Endothelial cell of umbilical vein (primary cell): ENCODE measurements around the gene ALDH4A1. TPM values are rescaled to one million over a fixed set of nuclear protein-coding genes. Genes with fewer than 3 reads are reported as not detected.

ENCODE experiments used
- BruUV-seq: library from RNA; stranded (reverse); fragments of 400-500 nt; replicated peaks from 2 replicates; lab custom pipeline; 2021; lab: Mats Ljungman, UMichigan
- CTCF ChIA-PET: fragments of 300-600, 350-600 bp; sonication (Branson Sonifier 250); formaldehyde crosslinking; loops from one replicate; lab custom pipeline; 2021; ENCODE audit warnings: antibody characterized with exemption, inconsistent platforms; lab: Charles Lee
- POLR2A ChIA-PET: fragments of 300-600, 350-600 bp; sonication (Branson Sonifier 250); formaldehyde crosslinking; loops from one replicate; lab custom pipeline; 2021; ENCODE audit warnings: antibody characterized with exemption, inconsistent platforms; lab: Charles Lee
- DNase-seq: peaks from one replicate; pipeline ENCODE4 v3.0.0-alpha.2; 2011; ENCODE audit warnings: low read depth, low spot score
- FAIRE-seq: peaks from 2 replicates; lab custom pipeline; 2011; peaks lifted over from hg19 to GRCh38; lab: Jason Lieb, UNC
- H2AFZ ChIP-seq: 2 replicates; pipeline ENCODE4 v1.6.0; 2012; ENCODE audit warnings: low read depth, low read length, control low read depth, inconsistent platforms
- H3K27ac ChIP-seq: 2 replicates; pipeline ENCODE4 v1.5.1; 2011; ENCODE audit warnings: low read depth, mild to moderate bottlenecking, control low read depth, low read length, moderate library complexity; ENCODE audit not compliant: insufficient read depth
- H3K27me3 ChIP-seq, 2 experiments: 2 replicates each; pipeline versions ENCODE4 v1.6.0 to v1.6.1; 2011; ENCODE audit warnings: low read length in 2 of 2, mixed read lengths in 1 of 2; ENCODE audit not compliant: control insufficient read depth in 2 of 2, insufficient read depth in 2 of 2
- H3K36me3 ChIP-seq, 2 experiments: 2 replicates in 1 of 2; 3 replicates in 1 of 2; pipeline ENCODE4 v1.5.1; 2011; ENCODE audit warnings: low read length in 2 of 2, mild to moderate bottlenecking in 1 of 2, moderate library complexity in 1 of 2; ENCODE audit not compliant: control insufficient read depth in 2 of 2, insufficient read depth in 2 of 2; ENCODE audit errors: extremely low read depth in 1 of 2
- H3K4me1 ChIP-seq: 3 replicates; pipeline ENCODE4 v1.5.1; 2011; ENCODE audit warnings: mild to moderate bottlenecking, low read length; ENCODE audit not compliant: control insufficient read depth, insufficient read depth; ENCODE audit errors: extremely low read depth
- H3K4me2 ChIP-seq: 2 replicates; pipeline ENCODE4 v1.6.1; 2011; ENCODE audit warnings: low read length, control low read depth, mixed read lengths; ENCODE audit not compliant: insufficient read depth
- H3K4me3 ChIP-seq, 3 experiments: fragments of 200-600 bp in 1 of 3; sonication (generic), shearing (Covaris generic) in 1 of 3; replicated peaks in 1 of 3; 2 replicates each; pipeline ENCODE4 v1.5.1; 2011 to 2016; ENCODE audit warnings: control low read depth in 3 of 3, low read length in 3 of 3, mild to moderate bottlenecking in 2 of 3, inconsistent platforms in 1 of 3, low read depth in 1 of 3, moderate library complexity in 1 of 3; ENCODE audit not compliant: insufficient read depth in 1 of 3
- H3K79me2 ChIP-seq: 2 replicates; pipeline ENCODE4 v1.6.0; 2012; ENCODE audit warnings: low read length, inconsistent platforms; ENCODE audit not compliant: control insufficient read depth, insufficient read depth
- H3K9ac ChIP-seq: replicated peaks from 2 replicates; pipeline ENCODE3; 2011; ENCODE audit warnings: low read length, control low read depth; ENCODE audit not compliant: insufficient read depth; ENCODE audit errors: extremely low read depth
- H3K9me1 ChIP-seq: replicated peaks from 3 replicates; pipeline ENCODE4 v1.6.0; 2011; ENCODE audit warnings: mild to moderate bottlenecking, low read length; ENCODE audit not compliant: control insufficient read depth, insufficient read depth; ENCODE audit errors: extremely low read depth
- H3K9me3 ChIP-seq: replicated peaks from 2 replicates; pipeline ENCODE4 v1.5.1; 2012; ENCODE audit warnings: low read length, inconsistent platforms; ENCODE audit not compliant: control insufficient read depth, insufficient read depth
- H4K20me1 ChIP-seq: replicated peaks from 2 replicates; pipeline ENCODE3; 2011; ENCODE audit warnings: mild to moderate bottlenecking, low read length; ENCODE audit not compliant: control insufficient read depth, insufficient read depth; ENCODE audit errors: extremely low read depth
- CTCF ChIP-seq, 2 donors: IDR thresholded peaks; 1 replicate in 1 of 2; 2 replicates in 1 of 2; pipeline ENCODE4 v1.5.1; 2011; ENCODE audit warnings: low read length in 2 of 2, mild to moderate bottlenecking in 2 of 2, moderate library complexity in 2 of 2, control low read depth in 1 of 2, inconsistent platforms in 1 of 2, low read depth in 1 of 2; ENCODE audit not compliant: insufficient read depth in 1 of 2; ENCODE audit errors: extremely low read depth in 1 of 2
- EZH2 ChIP-seq: IDR thresholded peaks from 2 replicates; pipeline ENCODE4 v1.6.1; 2012; ENCODE audit warnings: borderline replicate concordance, low read depth, mild to moderate bottlenecking, moderate library complexity, low read length, inconsistent platforms; ENCODE audit not compliant: severe bottlenecking
- FOS ChIP-seq: IDR thresholded peaks from 2 replicates; pipeline ENCODE4 v1.6.1; 2011; ENCODE audit warnings: mild to moderate bottlenecking, low read length, moderate library complexity, borderline replicate concordance; ENCODE audit not compliant: insufficient read depth
- GATA2 ChIP-seq: IDR thresholded peaks from 2 replicates; pipeline ENCODE4 v1.7.0; 2011; ENCODE audit warnings: low read depth, mild to moderate bottlenecking, moderate library complexity, mixed read lengths, low read length; ENCODE audit not compliant: insufficient read length, insufficient read depth
- JUN ChIP-seq: IDR thresholded peaks from 2 replicates; pipeline ENCODE4 v1.6.1; 2011; ENCODE audit warnings: borderline replicate concordance, low read depth; ENCODE audit not compliant: insufficient read length, insufficient read depth
- MAX ChIP-seq: IDR thresholded peaks from 2 replicates; pipeline ENCODE4 v1.6.1; 2011; ENCODE audit not compliant: insufficient read depth, insufficient read length
- MYC ChIP-seq: IDR thresholded peaks from one replicate; pipeline ENCODE4 v1.6.1; 2011; ENCODE audit warnings: mild to moderate bottlenecking, low read depth, low read length
- POLR2A ChIP-seq: IDR thresholded peaks from 2 replicates; pipeline ENCODE4 v1.6.1; 2012; ENCODE audit warnings: low read depth, mild to moderate bottlenecking, control low read depth, low read length
- POLR2AphosphoS5 ChIP-seq: IDR thresholded peaks from 2 replicates; pipeline ENCODE4 v1.6.1; 2012; ENCODE audit warnings: low read depth, mild to moderate bottlenecking, control low read depth, low read length, moderate library complexity; ENCODE audit not compliant: insufficient read depth
- dilution Hi-C: fragments of 300-500 bp; cut with MboI; formaldehyde crosslinking; loops from one replicate; pipeline ENCODE4 v1.15.0; 2019; ENCODE audit warnings: low sequenced_read_pairs; ENCODE audit not compliant: extremely low pct_ligation_motif_present
- intact Hi-C: fragments of 100-400 bp; cut with micrococcal nuclease; formaldehyde crosslinking; loops from one replicate; pipeline ENCODE4 v1.10.0; 2022
- polyA plus RNA-seq, 4 experiments: library from polyadenylated mRNA; depleted of rRNA in 3 of 4; stranded (reverse) in 3 of 4; unstranded in 1 of 4; fragments of >200 nt; gene quantifications; 2 replicates each; pipeline versions ENCODE4 v1.2.1 to v1.2.3, GENCODE V29; 2011 to 2012; ENCODE audit warnings: missing spikeins in 1 of 4
- total RNA-seq: library from RNA; stranded (reverse); gene quantifications from 2 replicates; pipeline ENCODE4 v1.2.3, GENCODE V29; 2021

ALDH4A1 gene
- total and polyA plus RNA-seq, 2 donors (not counting 3 experiments of a cell fraction or from before 2014, with no cell fraction given): 17.4 to 18.5 TPM

DNA sequence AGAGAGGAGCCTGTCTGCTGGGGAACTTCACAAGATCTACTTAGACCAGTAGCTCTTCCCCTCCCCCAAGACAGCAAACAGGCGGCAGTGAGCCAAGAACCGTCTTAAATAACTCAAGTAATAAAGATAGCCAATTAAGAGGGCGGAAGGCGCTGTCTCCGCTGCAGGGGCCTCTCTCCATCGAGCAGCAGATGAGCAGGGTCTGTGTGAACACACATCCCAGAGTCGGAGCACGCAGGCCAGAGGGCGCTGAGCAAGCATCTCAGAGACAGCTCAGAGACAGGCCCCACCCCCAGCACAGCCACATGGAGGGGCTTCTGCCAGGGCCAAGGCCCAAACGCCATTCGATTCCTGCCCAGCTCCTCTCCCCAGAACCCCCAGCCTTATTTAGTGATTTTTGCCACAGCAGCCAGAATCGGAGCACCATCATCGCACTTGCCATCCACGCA, 43.1 kb upstream of the ALDH4A1 start:
- intact Hi-C loops: no loop called here

DNA sequence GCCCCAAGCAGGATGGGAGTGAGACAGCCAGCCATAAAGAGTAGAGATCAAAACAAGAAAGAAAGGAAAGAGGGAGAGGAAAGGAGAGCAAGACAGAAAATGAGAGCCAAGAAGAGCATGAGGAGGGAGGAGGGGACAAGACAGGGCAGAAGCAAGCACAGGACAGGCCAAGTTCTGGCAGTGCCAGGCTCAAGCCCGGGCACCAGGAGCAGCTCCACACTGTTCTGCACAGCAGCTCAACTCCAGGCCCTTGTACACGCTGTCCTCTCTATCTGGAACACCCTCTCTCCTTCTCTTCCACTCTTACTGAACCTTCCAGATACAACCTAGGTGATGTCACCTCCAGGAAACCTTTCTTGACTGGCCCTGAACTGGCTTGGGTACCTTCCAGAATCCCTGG, 42.5 kb upstream of the ALDH4A1 start:
- no peak overlapping the region for H3K9ac ChIP-seq
- dilution Hi-C loops (no loop called here), intact Hi-C loops (no loop called here)
- H3K9me1 ChIP-seq: no peaks in the 10 kb centered on the region
- TF ChIP-seq GATA2 (no peak), CTCF (IDR thresholded peaks at IDR 0.05; ENCODE audit: extremely low read depth in 1 of 2, insufficient read depth in 1 of 2, low read depth in 1 of 2, low read length in 2 of 2) (no peak), FOS (no peak), MYC (no peak), EZH2 (no peak), POLR2AphosphoS5 (no peak), MAX (no peak), POLR2A (no peak), JUN (no peak)
- DNase-seq (no peak), FAIRE-seq (no peak)
- no TSS peak for BruUV-seq
- no peaks in the 10 kb centered on the region for H3K9me3 ChIP-seq
- ChIA-PET POLR2A (no interaction called here), CTCF (interaction anchor here (2.4 to 8.0 kb wide), 4 partner anchors 11 to 37 kb away, joined by 8 to 66 read pairs (median 23); partner anchors contain the start of gene IFFO2)
- H3K27ac ChIP-seq: no peak overlapping the region
- H3K4me1 ChIP-seq: peaks cover 40% of the 10 kb centered on the region
- H3K36me3 ChIP-seq: no peaks in the 10 kb centered on the region
- H3K4me3 ChIP-seq: no peak overlapping the region
- no peak overlapping the region for H2AFZ ChIP-seq
- no peaks in the 10 kb centered on the region for H4K20me1 ChIP-seq
- H3K27me3 ChIP-seq: no peaks in the 10 kb centered on the region
- no peak overlapping the region for H3K4me2 ChIP-seq
- H3K79me2 ChIP-seq: peaks cover 96% of the 10 kb centered on the region

More for the DNA sequence above, 43.1 kb upstream of the ALDH4A1 start:
- DNase-seq (peak; percentile 40), FAIRE-seq (no peak)
- Histone ChIP-seq H3K9ac (no peak overlapping the region), H4K20me1 (no peaks in the 10 kb centered on the region), H3K27ac (no peak overlapping the region), H3K9me1 (no peaks in the 10 kb centered on the region), H3K27me3 (no peaks in the 10 kb centered on the region), H2AFZ (no peak overlapping the region), H3K9me3 (no peaks in the 10 kb centered on the region), H3K4me3 (no peak overlapping the region), H3K79me2 (peaks cover 96% of the 10 kb centered on the region), H3K36me3 (no peaks in the 10 kb centered on the region), H3K4me2 (no peak overlapping the region), H3K4me1 (peaks cover 46% of the 10 kb centered on the region)
- TF ChIP-seq GATA2 (no peak), POLR2AphosphoS5 (no peak), MYC (no peak), POLR2A (no peak), FOS (no peak)
- no TSS peak for BruUV-seq
- ChIA-PET CTCF (interaction anchor here (1.0 to 8.0 kb wide), 5 partner anchors 8 to 38 kb away, joined by 3 to 66 read pairs (median 20); partner anchors contain the start of gene IFFO2), POLR2A (no interaction called here)
- dilution Hi-C loops: no loop called here
